ENCODE data around the gene SLC22A23.

DNA sequence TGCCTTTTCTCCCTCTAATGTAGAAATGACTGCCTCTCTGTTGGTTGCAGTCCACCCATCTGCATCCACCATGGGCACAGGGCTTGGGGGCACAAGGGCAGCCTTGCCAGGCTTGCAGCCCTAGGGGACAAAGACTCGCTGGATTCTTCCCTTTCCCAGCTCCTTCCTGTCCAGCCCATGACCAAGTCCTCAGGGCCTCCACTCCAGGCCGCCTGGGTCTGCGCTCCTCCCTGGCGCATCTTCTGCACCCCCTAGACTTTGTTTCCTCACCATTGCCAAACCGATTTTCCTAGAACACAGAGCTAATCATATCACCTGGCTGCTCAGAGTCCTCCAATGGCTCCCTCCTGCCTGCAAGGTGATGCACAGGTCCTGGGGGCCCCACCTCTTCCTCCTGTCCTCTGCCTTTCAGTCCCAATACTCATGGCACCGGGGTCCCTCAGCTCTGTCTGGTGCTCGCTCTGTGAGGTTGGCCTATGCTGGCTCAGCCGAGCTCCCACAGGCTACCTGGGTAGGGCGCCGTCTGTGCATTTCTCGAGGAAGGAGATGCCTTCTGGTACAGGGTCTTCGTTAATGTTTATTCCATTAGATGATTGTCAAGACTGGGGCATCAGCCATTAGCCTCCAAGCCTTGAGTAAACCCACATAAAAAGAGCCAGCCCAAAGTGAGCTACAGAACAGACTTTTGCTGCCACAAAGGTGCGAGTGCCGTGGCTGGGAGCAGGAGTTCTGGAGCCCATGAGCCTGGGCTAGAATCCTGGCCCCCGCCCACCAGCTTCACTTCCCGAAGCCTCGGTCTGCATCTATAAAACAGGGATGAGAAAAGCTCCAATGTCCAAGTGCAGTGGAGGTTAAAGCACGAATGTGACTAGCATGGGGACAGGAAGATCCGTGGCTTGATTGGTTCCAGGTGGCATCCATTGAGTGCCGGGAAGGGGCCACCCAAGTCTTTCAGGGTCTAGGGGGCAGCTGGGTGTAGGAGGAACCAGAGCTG lies 180.4 kb downstream of the SLC22A23 start:
- TF ChIP-seq, protein P1, sequence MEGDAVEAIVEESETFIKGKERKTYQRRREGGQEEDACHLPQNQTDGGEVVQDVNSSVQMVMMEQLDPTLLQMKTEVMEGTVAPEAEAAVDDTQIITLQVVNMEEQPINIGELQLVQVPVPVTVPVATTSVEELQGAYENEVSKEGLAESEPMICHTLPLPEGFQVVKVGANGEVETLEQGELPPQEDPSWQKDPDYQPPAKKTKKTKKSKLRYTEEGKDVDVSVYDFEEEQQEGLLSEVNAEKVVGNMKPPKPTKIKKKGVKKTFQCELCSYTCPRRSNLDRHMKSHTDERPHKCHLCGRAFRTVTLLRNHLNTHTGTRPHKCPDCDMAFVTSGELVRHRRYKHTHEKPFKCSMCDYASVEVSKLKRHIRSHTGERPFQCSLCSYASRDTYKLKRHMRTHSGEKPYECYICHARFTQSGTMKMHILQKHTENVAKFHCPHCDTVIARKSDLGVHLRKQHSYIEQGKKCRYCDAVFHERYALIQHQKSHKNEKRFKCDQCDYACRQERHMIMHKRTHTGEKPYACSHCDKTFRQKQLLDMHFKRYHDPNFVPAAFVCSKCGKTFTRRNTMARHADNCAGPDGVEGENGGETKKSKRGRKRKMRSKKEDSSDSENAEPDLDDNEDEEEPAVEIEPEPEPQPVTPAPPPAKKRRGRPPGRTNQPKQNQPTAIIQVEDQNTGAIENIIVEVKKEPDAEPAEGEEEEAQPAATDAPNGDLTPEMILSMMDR (IDR thresholded peaks at IDR 0.05; ENCODE audit: low read length), result no peak
- no peak for TF ChIP-seq EZH2phosphoT487 (IDR thresholded peaks at IDR 0.05; ENCODE audit: low read length)

All from MM.1S (cell line).